ENCODE results near the gene MAPK11.

GRCh38 chr22:50274771-50275170, 4.6 kb upstream of the MAPK11 start:
- TF ChIP-seq, protein P1, sequence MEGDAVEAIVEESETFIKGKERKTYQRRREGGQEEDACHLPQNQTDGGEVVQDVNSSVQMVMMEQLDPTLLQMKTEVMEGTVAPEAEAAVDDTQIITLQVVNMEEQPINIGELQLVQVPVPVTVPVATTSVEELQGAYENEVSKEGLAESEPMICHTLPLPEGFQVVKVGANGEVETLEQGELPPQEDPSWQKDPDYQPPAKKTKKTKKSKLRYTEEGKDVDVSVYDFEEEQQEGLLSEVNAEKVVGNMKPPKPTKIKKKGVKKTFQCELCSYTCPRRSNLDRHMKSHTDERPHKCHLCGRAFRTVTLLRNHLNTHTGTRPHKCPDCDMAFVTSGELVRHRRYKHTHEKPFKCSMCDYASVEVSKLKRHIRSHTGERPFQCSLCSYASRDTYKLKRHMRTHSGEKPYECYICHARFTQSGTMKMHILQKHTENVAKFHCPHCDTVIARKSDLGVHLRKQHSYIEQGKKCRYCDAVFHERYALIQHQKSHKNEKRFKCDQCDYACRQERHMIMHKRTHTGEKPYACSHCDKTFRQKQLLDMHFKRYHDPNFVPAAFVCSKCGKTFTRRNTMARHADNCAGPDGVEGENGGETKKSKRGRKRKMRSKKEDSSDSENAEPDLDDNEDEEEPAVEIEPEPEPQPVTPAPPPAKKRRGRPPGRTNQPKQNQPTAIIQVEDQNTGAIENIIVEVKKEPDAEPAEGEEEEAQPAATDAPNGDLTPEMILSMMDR (IDR thresholded peaks at IDR 0.05): no peak
- no peak for TF ChIP-seq POLR2A (IDR thresholded peaks at IDR 0.05)

All from lower leg skin (tissue), 3 donors.